Stimulated activated CD8-positive, alpha-beta memory T cell treated with anti-CD3 and anti-CD28 coated beads, Interleukin-7, amount 100 ng/mL, for 24 hours (primary cell): Measurements from ENCODE around the gene MON1A.
"Not testable (repeated sequence)": the region's sequence is repeated elsewhere in the genome, so short reads cannot be mapped to it uniquely, and the experiment has no call there.

Experiments used
- DNase-seq: peaks from one replicate; pipeline ENCODE4 v3.0.0-alpha.2; 2020; ENCODE audit warnings: low read depth

The MON1A gene

GRCh38 chr3:49917806-49918590 lies 11.6 kb downstream of the MON1A start:
- not testable (repeated sequence) for DNase-seq

- DNase-seq = no peak
Measured at GRCh38 chr3:49916686-49917085, 12.9 kb downstream of the MON1A start.

- no peak for DNase-seq
Measured at GRCh38 chr3:49914906-49915305, 14.7 kb downstream of the MON1A start.

GRCh38 chr3:49912881-49913281 lies 16.7 kb downstream of the MON1A start:
- DNase-seq = no peak

- no peak for DNase-seq
Measured at GRCh38 chr3:49911611-49912010, 18.0 kb downstream of the MON1A start.

- DNase-seq = no peak
Measured at GRCh38 chr3:49911124-49911420, 18.5 kb downstream of the MON1A start.

GRCh38 chr3:49910409-49911123 lies 19.0 kb downstream of the MON1A start:
- DNase-seq = no peak

- no peak for DNase-seq
Measured at GRCh38 chr3:49908373-49909199, 21.0 kb downstream of the MON1A start.

- DNase-seq = no peak
Measured at GRCh38 chr3:49906073-49906743, 23.4 kb downstream of the MON1A start.

- DNase-seq = not testable (repeated sequence)
Measured at GRCh38 chr3:49904448-49904847, 25.2 kb downstream of the MON1A start.

GRCh38 chr3:49903451-49904424 lies 25.9 kb downstream of the MON1A start, which contains the start of gene MST1R:
Gene MST1R (minus strand): TSS chr3:49903873. CDS start chr3:49903609, 264 bp downstream.
- peak; percentile 57 for DNase-seq

- no peak for DNase-seq
Measured at GRCh38 chr3:49902511-49903345, 26.9 kb downstream of the MON1A start.

GRCh38 chr3:49901366-49902339 lies 28.0 kb downstream of the MON1A start:
- no peak for DNase-seq

GRCh38 chr3:49900491-49901153 lies 29.0 kb downstream of the MON1A start:
- no peak for DNase-seq

- no peak for DNase-seq
Measured at GRCh38 chr3:49899815-49900214, 29.8 kb downstream of the MON1A start.

GRCh38 chr3:49898991-49899390 lies 30.6 kb downstream of the MON1A start:
- no peak for DNase-seq

- DNase-seq = no peak
Measured at GRCh38 chr3:49896345-49896744, 33.3 kb downstream of the MON1A start.

GRCh38 chr3:49895791-49896190 lies 33.8 kb downstream of the MON1A start:
- DNase-seq = no peak
